ENCODE results near the gene PEMT.

The PEMT gene

DNA sequence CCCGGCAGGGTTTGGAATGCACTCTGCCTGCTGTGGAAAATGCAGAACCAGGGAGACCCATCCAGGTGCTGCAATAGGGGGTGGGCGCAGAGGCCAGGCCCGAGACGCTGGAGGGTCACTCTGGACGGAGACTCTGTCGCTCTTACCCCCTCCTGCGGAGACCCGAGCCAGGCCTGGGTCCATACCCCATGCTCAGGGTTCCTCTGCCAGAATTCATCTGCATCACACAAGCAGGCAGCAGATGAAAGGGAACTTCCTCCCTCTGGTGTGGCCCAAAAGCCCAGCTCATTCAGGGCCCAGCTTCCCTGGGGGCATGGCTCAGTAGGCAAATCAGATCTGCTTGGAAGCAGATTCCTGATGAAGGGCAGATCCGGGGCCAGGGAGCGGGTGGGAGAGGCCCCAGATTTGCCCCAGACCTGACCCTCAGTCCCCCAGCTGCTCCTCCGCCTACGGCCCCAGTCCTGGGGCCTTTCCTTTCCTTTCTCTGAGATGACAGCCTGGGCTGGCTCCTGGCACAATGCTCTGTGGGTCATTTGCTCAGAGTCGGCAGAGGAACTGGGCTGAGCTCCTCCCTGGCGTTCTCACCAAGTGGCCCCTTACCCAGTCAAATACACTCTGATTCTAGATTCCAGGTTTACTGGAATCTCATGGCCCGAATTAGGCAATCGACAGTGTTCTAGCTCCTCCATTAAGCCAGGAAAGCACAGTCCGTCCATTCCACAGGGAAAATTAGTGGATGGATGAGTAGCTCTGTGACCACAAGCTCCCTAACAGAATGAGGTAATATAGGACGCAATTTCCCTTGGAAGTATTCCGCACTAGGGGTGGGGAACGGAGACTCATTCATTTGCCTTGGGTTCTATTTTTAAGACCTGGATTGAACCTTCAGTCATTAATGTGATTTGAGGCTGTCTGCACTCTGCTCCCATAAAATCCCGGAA, 76.2 kb downstream of the PEMT start:
- no peak for DNase-seq (ENCODE audit: low read depth in 2 of 2)

DNA sequence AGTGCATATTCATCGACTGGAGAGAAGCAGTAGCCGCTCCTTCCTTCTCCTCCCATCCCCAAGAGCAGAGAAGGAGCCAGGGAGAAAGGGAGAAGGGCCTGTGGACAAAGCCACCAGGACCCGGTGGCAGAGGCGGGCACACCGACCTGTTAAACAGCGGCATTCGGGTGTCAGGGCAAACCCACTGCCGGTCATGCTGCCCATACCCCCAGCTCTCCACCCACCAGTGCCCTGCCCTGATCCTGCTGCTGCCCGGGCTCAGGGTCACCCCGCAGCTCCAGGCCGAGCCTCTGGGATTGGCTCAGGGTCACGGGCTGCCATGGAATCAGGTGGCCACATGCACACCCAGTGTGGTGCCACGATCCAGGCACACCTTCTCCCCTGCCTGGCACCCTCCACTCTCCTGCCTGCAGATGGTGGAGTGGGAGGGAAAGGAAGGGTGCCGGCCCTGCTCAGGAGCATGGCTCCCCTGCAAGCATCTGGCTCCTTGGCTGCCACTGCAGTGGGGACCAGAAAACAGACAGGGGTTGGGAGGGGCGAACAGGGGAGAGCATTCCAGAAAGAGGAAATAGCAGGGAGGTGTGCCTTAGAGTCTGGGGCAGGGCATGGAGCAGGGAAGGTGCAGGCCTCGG, 77.0 kb downstream of the PEMT start:
- DNase-seq (ENCODE audit: low read depth in 2 of 2): no peak

DNA sequence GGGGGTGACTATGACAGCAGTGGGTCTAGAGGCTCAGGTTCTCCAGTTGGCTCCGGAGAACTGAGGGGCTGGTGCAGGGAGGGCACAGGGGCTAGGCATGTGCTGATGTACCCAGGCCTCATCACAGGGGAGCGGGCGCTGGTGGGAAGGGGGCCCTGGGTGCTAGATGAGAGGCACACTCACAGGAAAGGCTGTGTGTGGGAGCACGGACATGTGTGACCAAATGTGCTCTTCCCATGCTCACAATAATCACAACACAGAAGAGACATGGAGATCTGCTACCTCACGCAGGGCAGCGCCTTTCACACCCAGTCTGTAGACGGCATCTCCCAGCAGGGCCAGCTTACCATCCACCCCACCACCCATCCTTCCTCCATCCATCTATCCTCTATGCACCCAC, 77.9 kb downstream of the PEMT start:
- no peak for DNase-seq (ENCODE audit: low read depth in 2 of 2)

DNA sequence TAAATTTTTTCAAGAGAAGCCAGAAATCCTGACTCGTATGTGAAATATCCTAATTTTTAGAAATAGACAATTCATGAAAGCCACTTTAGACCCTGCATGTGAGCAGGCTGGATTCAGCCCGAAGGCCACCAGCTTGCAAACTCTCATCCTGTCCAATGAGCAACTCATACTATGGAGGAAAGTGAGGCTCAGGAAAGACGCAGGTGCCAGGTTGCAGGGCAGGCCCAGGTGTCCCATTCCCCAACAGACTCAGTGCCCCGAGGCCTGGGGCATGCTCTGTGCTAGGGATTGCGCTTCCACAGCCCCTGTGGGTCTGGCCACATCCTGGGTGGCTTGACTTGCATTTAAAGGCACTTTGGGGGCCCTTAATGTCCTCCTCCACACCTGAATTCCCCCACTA, 78.6 kb downstream of the PEMT start:
- DNase-seq (ENCODE audit: low read depth in 2 of 2): no peak

DNA sequence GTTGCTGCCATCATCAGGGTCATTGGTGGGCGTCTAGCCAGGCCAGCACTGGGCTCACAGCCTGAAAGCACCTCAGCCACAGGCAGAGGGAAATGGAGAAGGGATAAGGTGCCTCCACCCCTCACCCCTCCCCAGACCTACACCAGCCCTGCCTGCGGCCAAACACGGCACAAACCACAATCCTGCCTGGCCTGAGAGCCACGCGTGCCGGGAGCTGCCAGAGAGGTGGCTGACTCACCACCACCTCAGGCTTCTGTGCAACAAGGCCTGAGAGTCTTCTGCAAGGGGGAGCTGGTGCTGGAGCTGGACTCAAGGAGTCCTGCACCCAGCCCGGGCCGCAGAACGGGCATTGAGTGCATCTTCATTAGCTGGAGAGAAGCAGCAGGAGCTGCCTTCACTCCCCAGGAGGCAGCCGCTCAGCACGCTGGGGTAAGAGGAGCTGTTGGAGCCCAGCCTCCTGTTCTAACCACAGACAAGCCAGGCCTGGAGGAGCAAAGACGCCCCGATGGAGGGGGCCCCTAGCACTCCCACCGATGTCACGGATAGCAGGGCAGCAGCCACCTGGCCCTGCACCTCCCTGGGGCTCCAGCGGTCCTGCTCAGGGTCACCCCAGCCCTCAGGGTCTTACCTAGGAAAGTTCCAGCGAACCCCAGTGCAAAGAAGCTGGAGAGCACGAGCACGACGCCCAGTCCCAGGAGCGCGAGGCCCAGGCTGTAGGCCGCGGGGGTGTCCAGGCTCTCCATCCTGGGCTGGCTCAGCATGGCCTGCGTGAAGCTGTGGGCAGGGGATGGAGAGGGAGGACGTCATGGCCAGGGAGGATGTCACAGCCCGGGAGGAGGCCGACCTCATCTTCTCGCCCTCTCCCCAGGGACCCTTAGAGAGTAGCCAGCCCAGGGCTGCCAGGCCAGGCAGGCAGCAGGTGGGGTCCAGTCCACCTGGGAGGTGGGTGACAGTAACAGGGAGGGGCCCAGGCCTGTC, 79.3 kb downstream of the PEMT start:
- DNase-seq (ENCODE audit: low read depth in 2 of 2): no peak

DNA sequence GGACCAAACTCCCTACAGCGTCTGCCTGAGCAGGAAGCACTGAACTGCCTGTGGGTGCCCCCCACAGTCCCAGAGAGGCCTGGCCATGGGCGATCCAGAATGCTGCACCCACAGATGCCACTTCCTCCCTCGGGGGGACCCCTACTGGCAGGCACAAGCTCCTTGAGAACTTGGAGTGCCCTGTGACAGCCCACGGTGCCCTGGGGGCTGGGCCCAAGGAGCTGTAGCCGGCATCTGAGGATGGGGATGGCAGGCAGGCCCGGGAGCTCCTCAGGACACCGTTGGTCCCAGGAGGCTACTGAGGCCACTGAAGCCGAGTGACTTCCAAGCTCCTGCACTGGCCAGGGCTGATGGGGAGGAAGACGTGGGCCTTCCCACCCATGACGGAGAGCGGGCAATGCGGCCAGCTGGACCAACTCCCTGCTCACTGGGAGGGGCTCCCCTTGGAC, 80.2 kb downstream of the PEMT start:
- no peak for DNase-seq (ENCODE audit: low read depth in 2 of 2)

DNA sequence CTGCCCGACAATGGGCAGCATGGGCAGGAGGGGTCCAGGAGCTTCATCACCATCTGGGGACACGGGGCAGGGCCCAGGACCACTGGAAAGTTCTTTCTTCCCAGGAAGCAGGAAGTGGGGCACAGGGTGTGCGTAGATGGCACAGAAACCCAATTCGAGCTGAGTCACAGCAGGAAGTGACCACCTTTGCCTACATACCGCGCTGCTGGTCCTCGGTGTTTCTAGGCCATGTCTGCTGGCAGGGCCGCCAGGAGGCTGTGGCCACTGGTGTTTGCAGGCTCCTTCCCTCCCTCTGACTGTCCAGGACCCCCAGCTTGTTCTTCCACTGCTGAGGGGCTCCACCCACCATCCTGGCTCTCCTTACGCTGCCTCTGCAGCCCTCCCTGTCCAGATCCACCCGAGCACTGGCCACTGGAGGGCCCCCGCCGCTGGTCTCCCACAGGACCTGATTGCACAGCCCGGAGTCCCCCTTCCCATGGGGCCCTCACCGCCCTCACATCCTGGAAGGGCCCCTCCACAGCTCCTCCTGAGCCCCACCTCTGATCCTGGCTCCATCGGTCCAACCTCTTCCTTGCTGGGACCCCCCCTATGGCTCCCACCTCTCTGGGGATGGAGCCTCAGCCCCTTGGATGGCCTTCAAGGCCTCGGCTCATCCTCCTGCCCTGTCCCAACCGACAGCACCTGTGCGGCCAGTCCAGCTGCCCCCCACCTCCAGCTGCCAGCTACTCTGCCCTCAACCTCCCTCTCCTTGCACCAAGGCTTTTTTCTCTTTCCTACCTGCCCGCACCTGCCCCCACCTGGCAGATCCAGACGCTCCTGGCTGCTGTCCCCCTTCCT, 80.8 kb downstream of the PEMT start:
- DNase-seq (ENCODE audit: low read depth in 2 of 2): no peak

DNA sequence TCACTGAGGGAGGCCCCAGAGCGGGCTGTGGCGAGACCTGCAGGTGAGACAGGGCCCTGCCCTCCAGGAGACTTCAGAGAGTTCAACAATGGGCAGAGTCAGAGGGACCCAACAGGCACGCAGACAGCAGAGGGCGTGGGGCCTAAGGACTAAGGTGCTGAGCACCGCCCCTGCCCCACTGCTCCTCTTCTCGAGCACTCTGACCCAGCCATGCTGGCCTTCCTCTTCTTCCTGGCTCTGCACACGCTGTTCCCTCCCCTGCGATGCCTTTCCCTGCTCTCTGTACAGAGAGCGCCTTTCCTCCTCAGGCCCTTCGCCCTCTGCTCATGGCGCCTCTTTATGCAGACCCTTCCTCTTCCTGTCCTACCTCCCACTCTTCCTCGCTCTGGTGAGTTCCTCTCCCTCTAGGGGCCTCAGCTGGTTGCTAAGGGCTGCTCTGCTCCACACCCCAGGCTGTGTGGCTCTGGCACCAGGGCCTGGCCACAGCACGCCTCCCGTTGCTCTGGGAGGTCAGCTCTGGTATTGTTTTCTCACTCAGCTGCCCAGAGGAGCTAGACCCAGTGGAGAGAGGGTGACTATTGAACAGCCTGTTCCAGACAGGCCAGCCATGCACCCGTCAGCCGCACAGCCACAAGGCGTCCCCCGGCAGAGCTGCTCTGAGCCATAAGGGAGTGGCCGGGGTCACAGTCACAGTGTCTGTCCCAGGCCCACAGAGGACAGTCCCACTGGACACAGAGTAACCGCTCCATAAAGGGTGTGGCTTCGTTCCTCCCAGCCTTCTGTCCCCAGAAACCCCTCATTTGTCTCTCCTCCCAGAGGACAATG, 81.7 kb downstream of the PEMT start:
- DNase-seq (ENCODE audit: low read depth in 2 of 2): no peak

DNA sequence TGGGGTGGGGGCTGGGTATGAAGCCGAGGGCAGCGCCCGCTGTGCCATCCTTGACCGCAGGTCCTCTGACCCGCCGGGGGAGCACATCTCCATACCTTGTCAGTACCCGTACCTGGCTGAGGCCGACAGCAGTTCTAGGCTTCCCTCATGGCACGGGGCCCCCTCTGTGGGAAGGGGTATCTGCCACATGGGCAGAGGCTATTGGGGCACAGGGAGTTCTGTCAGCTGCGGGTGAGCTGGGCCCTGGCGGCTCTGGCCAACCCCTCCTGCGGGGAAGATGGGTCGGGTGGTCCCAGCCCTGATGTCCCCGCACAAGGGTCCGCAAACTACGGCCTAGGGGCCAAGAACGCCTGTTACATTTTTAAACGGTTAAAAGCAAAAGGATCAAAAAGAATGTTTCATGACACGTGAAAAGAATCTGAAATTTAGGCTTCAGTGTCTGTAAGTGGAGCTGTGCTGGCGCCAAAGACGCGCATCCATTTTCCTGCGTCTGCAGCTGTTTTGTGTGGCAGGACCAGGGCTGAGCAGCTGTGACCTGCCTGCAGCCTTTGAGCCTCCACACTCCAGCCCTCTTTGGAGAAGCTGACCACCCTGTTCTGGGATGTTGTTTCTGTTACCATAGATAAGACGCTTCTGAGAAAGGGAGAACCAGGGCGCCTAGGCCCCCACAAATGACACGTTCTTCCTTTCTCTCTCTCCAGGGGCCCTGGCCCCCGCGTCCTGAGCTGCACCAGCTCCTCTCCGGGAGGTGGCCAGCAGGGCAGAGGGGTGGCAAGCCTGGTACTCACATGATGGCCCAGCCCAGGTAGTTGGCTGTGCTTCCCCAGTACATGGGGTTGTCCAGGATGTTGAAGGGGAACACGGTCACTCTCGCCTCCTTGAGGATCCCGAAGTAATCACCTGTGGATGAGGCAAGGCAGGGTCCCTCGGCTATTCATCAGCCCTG, 82.6 kb downstream of the PEMT start:
- DNase-seq (ENCODE audit: low read depth in 2 of 2): no peak

DNA sequence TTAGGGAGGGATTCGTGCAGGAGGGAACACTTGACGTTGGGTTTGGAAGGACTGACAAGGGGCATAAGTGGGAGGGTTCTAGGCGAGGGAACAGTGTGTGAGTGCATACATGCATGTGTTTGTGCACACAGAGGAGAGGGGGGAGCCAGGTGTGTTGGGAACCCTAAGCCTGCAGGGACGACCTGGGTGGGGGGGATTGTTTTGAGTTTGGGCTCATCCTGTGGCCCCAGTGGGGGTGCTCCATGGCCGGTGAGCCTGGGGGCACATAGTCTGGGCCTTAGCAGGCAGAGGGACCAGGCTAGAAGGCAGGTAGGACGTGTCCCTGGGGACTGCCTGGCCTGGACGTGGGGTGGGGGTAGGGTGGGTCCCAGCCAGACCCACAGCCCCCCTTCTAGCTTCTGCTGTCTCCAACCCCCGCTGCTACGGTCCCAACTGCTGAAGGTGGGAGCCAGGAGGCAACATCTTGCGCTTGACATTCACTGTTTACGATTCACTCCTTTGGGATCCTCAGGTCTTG, 83.4 kb downstream of the PEMT start:
- DNase-seq (ENCODE audit: low read depth in 2 of 2): no peak

DNA sequence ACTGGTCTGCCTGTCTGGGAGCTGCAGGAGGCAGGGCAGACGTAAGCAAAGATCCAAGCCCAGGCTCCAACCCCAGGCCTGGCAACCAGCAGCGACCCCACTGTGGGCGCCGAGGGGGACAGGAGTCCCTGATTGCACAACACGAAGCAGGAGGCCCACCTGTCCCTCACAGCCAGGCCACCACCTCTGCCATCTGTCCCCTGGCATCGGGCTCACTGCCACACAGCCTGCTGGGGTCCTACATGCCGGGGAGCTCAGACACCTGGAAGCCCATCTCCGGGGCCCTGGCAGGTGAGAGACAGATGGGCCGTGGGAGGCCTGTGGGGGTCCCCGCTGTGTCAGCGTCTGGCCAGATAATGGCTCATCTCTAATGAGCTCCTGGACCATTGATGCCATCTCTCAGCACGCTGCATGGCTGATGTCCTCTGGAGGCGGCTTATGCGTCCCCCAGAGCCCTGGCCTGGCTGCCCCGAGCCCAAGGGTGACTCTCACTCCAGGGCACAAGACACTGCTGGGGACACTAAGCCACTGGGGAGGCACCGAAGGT, 84.0 kb downstream of the PEMT start:
- DNase-seq (ENCODE audit: low read depth in 2 of 2): no peak

DNA sequence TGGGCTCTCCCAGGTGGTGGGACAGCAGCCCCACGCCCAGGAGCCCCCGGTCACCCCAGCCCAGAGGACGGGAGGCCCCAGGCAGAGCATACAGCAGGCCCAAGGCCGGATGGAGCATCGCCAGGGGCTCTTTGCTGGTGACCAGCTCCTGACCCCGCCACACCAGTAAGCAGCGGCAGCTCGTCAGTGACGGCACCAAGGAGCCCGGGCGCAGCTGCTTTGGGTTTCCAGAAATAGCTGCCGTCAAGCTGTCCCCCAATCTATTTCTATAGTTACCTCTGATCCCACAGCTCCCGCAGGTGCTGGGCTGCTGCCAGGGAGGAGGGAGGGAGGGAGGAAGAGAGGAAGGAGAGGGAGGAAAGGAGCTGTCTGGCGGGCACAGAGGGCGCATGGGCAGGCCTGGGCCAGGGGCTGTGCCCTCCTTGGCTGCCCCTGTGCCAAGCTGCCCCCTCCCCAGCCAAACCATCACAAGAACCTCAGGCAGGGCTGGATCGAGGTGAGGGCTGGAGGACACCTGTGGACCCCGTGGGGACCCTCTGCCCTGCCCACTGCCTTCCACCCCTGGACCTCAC, 84.5 kb downstream of the PEMT start:
- DNase-seq (ENCODE audit: low read depth in 2 of 2): no peak

DNA sequence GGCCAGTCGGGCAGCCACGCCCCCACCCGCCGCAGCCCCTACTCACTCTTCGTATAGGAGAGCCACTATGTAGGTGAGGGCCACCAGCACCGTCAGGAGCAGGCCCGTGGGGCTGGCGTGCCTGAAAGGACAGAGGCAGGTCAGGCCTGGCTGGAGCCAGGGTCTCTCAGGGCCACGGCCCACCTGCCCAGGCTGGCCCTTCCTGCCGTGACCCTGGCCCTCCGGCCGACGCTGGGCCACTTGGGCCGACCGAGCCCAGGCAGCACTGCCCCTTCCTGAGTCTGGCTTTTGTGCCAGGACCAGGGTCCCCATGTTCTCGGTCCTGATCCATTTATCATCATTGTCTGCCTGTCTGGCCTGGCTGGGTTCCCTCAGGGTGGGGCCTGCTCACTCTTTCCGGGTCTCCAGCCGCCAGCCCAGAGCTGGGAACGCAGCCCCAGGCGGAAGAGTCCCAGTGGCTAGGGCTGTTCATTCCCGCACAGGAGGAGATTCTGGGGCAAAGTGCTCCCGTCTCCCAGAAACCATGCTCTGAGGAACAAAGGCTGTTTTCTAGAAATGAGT, 85.2 kb downstream of the PEMT start:
- no peak for DNase-seq (ENCODE audit: low read depth in 2 of 2)

DNA sequence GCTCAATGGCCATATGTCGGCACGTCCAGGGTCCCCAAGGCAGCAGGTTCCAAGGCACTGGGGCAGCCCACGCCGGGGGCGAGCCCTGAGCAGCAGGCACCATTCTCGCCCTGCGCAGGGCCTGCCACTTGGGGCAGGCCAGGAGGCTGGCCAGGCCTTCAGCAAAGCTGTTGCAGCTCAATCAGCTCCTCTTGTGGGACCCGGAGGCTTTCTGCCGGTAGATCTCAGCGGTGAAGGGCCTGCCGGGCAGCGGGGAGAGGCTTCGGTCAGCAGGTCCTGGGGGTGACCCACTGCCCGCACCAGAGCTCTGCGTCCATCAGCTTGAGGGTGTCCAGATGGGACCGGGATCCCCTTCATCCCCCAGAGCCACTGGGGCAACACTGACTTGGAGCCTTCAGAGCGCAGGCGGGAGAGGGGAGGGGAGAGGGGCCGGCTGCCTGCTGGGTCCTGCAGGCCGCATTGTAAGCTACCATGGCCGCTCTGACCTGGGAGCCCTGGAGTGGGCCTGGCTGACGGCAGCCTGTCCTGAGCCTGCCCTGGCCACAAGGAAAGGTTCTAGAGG, 85.8 kb downstream of the PEMT start:
- no peak for DNase-seq (ENCODE audit: low read depth in 2 of 2)

DNA sequence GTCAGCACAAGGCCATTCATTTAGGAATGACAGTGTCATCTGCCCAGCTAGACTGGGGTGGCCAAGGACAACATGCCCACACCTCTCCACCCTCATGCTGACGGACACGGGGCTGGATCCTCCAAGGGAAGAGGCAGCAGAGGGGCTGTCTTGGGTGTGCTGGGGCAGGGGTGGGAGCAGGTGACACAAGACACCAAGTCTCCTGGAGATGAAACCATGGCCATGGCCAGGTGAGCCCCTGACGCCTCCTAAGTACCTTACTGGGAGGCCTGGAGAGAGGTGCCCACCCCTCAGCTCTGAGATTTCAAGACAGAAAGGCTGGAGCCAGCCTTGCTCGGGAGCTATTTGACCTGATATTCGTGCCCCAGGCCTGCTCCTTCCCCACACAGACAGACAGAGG, 86.4 kb downstream of the PEMT start:
- no peak for DNase-seq (ENCODE audit: low read depth in 2 of 2)

DNA sequence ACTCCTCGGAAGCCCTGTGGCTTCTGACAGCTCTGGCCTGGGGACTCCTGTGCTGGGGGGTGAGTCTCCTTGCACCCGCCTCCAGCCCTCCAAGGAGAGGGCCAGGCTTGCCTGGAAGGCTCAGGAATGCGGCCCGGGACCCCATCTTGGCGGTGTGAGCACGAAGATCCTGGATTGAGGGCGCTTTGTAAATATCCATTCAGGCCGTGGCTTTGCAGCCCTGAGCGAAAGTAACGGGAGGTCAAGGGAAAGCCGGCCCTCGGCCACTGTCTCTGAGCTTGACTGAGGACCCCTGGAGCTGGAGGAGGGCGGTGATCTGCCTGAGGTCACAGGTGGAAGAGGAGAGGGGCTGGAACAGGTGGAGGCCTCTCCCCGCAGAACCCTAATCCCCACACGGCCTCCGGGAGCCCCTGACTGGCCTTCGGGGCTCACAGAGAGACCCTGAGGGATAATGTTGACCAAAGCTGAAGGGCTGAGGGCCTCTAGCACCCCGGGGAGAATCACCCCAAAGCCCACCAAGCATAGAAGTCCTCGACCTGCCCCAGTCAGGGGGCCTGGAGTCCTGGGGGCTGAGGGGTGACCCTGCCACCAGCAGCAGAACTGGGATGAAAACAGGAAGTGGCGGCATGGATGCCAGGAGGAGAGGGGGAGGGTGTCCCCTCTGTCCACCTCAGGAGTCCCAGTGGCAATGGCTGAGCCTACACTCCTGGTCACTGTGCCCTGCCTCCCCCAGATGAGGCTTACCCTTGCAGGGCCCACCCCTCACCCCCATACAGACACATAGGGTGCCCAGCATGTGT, 87.0 kb downstream of the PEMT start:
- no peak for DNase-seq (ENCODE audit: low read depth in 2 of 2)
